Neutrophil (primary cell): Measurements from ENCODE around the gene FAM20B.

Experiments used
- H3K27ac ChIP-seq: fragments of 200-600 bp; sonication (generic); 2 replicates; pipeline ENCODE4 v1.5.1; 2016; ENCODE audit warnings: mild to moderate bottlenecking, moderate library complexity
- H3K27me3 ChIP-seq: fragments of 200-600 bp; sonication (generic); 2 replicates; pipeline ENCODE4 v1.6.0; 2016; ENCODE audit warnings: mild to moderate bottlenecking
- H3K36me3 ChIP-seq: fragments of 200-600 bp; sonication (generic); 2 replicates; pipeline ENCODE4 v1.5.1; 2017
- H3K4me1 ChIP-seq, 2 experiments: fragments of 200-600 bp in 1 of 2; sonication (generic) in 1 of 2; 1 replicate in 1 of 2; 2 replicates in 1 of 2; pipeline versions ENCODE4 v1.5.1 to v1.6.1; 2013 to 2016; ENCODE audit warnings: low read depth in 1 of 2, low read length in 1 of 2, mild to moderate bottlenecking in 1 of 2, moderate library complexity in 1 of 2; ENCODE audit not compliant: control insufficient read depth in 1 of 2, insufficient read depth in 1 of 2
- H3K4me3 ChIP-seq, 2 experiments: fragments of 200-600 bp in 1 of 2; sonication (generic) in 1 of 2; 1 replicate in 1 of 2; 2 replicates in 1 of 2; pipeline ENCODE4 v1.5.1; 2013 to 2016; ENCODE audit warnings: low read depth in 1 of 2, low read length in 1 of 2, mild to moderate bottlenecking in 1 of 2, moderate library complexity in 1 of 2
- H3K9me3 ChIP-seq: fragments of 200-600 bp; sonication (generic); 2 replicates; pipeline ENCODE4 v1.5.1; 2016
- TF ChIP-seq, protein P1 (sequence below): fragments of 200-600 bp; sonication (generic); IDR thresholded peaks from 2 replicates; pipeline ENCODE4 v1.5.1; 2016; ENCODE audit warnings: antibody characterized with exemption

Gene FAM20B

GRCh38 chr1:179047636-179047997 is 21.9 kb downstream of the FAM20B start:
- peaks cover 3% of the 10 kb centered on the region for H3K36me3 ChIP-seq
- H3K4me1 ChIP-seq, result peaks cover 2 to 3% of the 10 kb centered on the region in 2 experiments
- H3K27ac ChIP-seq, result no peak overlapping the region
- H3K9me3 ChIP-seq, result no peaks in the 10 kb centered on the region
- TF ChIP-seq, protein P1, sequence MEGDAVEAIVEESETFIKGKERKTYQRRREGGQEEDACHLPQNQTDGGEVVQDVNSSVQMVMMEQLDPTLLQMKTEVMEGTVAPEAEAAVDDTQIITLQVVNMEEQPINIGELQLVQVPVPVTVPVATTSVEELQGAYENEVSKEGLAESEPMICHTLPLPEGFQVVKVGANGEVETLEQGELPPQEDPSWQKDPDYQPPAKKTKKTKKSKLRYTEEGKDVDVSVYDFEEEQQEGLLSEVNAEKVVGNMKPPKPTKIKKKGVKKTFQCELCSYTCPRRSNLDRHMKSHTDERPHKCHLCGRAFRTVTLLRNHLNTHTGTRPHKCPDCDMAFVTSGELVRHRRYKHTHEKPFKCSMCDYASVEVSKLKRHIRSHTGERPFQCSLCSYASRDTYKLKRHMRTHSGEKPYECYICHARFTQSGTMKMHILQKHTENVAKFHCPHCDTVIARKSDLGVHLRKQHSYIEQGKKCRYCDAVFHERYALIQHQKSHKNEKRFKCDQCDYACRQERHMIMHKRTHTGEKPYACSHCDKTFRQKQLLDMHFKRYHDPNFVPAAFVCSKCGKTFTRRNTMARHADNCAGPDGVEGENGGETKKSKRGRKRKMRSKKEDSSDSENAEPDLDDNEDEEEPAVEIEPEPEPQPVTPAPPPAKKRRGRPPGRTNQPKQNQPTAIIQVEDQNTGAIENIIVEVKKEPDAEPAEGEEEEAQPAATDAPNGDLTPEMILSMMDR, result no peak
- H3K4me3 ChIP-seq, result no peak overlapping the region
- H3K27me3 ChIP-seq, result no peaks in the 10 kb centered on the region

DNA sequence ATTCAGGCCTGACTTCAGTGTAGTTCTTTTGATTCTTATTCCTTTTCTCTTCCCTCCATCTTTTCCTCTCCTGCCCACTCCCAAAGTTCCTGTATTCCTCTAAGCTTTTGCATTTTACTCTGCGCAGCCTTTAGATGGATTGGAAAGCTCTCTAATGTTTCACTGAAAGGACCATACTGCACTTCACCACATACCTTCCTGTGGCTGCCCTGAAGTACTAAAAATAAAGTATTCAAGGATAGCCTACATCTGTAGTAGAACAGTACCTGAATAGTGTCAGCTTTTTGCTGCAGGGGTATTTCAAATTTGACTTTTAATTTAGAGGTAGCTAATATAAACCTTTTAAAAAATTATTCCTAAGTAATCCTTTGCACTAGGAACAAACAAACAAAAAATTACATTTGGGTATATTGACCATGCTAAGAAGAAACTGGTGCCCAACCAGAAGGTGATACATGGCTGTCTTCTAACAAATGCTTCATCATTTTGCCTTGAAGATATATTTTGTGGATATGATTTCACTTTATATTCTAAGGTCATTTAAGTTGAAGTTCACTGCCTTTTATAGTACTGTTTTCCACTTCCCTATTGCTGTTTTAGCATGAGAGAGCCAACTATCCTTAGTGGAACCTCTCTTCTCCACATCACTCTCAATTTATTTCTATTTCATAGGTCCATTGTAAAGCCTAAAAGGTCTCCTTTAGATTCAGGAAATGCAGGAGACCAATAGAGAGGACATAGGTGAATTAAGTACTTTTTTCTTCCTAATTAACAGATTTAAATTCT is 22.8 kb downstream of the FAM20B start:
- H3K27me3 ChIP-seq, result no peaks in the 10 kb centered on the region
- H3K4me1 ChIP-seq, result peaks cover 4 to 9% of the 10 kb centered on the region in 2 experiments
- TF ChIP-seq, protein P1, result no peak
- no peaks in the 10 kb centered on the region for H3K9me3 ChIP-seq
- peaks cover 3% of the 10 kb centered on the region for H3K36me3 ChIP-seq
- H3K4me3 ChIP-seq, result no peak overlapping the region
- no peak overlapping the region for H3K27ac ChIP-seq

- H3K4me3 ChIP-seq, result no peak overlapping the region
- no peaks in the 10 kb centered on the region for H3K36me3 ChIP-seq
- no peaks in the 10 kb centered on the region for H3K9me3 ChIP-seq
- TF ChIP-seq, protein P1, result no peak
- H3K4me1 ChIP-seq, result peaks cover 14 to 24% of the 10 kb centered on the region in 2 experiments
- H3K27ac ChIP-seq, result peak overlapping the region; percentile 57
- H3K27me3 ChIP-seq, result no peaks in the 10 kb centered on the region
Observed at GRCh38 chr1:179052776-179053175, 27.1 kb downstream of the FAM20B start.

GRCh38 chr1:179053486-179053885 is 27.8 kb downstream of the FAM20B start:
- H3K36me3 ChIP-seq, result no peaks in the 10 kb centered on the region
- H3K27ac ChIP-seq, result peak overlapping the region; percentile 57
- TF ChIP-seq, protein P1, result no peak
- no peak overlapping the region for H3K4me3 ChIP-seq
- H3K27me3 ChIP-seq, result no peaks in the 10 kb centered on the region
- H3K9me3 ChIP-seq, result no peaks in the 10 kb centered on the region
- peaks cover 14 to 24% of the 10 kb centered on the region in 2 experiments for H3K4me1 ChIP-seq

DNA sequence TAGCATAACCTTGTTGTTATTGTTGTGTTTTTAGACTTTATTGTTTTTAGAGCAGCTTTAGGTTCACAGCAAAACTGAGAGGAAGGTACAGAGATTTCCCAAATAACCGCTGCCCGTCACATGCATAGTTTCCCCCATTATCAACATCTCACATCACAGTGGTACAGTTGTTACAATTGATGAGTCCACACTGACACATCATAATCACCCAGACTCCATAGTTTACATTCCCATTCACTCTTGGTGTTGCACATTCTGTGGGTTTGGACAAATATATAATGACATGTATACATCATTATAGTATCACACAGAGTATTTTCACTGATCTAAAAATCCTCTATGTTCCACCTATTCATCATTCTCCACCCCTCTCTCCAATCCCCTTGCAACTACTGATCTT is 30.2 kb downstream of the FAM20B start:
- peaks cover 14 to 24% of the 10 kb centered on the region in 2 experiments for H3K4me1 ChIP-seq
- TF ChIP-seq, protein P1, result no peak
- no peaks in the 10 kb centered on the region for H3K9me3 ChIP-seq
- no peak overlapping the region for H3K4me3 ChIP-seq
- H3K36me3 ChIP-seq, result no peaks in the 10 kb centered on the region
- no peak overlapping the region for H3K27ac ChIP-seq
- H3K27me3 ChIP-seq, result no peaks in the 10 kb centered on the region
